Measurements from ENCODE around the gene MYZAP. TPM values are rescaled to one million over a fixed set of nuclear protein-coding genes. Genes with fewer than 3 reads are reported as not detected.

The MYZAP gene
- total RNA-seq, 1 experiment from 2014 or later: 0.63 TPM

GRCh38 chr15:57657619-57658018 is 65.9 kb downstream of the MYZAP start:
- no peak for DNase-seq
- no peak overlapping the region for H2AK5ac ChIP-seq (ENCODE audit: insufficient read length, low read length)
- no peak overlapping the region for H3K4me2 ChIP-seq (ENCODE audit: insufficient read depth, insufficient read length, low read length)
- H3K79me2 ChIP-seq (ENCODE audit: insufficient read depth, low read length): no peaks in the 10 kb centered on the region
- H2BK12ac ChIP-seq (ENCODE audit: insufficient read length, low read depth, low read length): no peak overlapping the region
- Mint-ChIP-seq H3K27ac (no peak overlapping the region; a peak in 1 of 7 replicates), H3K4me3 (no peak overlapping the region), H3K9me3 (no peaks in the 10 kb centered on the region), H3K36me3 (ENCODE audit: insufficient read depth in 1 of 3, low read depth in 3 of 3) (no peaks in the 10 kb centered on the region), H3K27me3 (ENCODE audit: low read depth) (peaks cover 11% of the 10 kb centered on the region; the same call in 1 of the 2 replicates), H3K4me1 (no peaks in the 10 kb centered on the region)
- no peak overlapping the region for H3K4ac ChIP-seq (ENCODE audit: low read depth, low read length)
- no peak overlapping the region for H4K91ac ChIP-seq (ENCODE audit: insufficient read length, low read depth, low read length)
- no peak overlapping the region for H2AFZ ChIP-seq (ENCODE audit: low read length)
- no peak for TF ChIP-seq CTCF (conservative IDR thresholded peaks at IDR 0.05)
- no peak overlapping the region for H3K23ac ChIP-seq (ENCODE audit: insufficient read length, low read depth, low read length)
- no peaks in the 10 kb centered on the region for H3K23me2 ChIP-seq (ENCODE audit: insufficient read length, low read depth, low read length, poor library complexity, severe bottlenecking)
- H2BK20ac ChIP-seq (ENCODE audit: low read depth, low read length, poor library complexity, severe bottlenecking): no peak overlapping the region
- H3K27ac ChIP-seq (ENCODE audit: insufficient read length, low read depth, low read length): no peak overlapping the region
- no peak overlapping the region for H3K9ac ChIP-seq (ENCODE audit: extremely low read depth, insufficient read length, low read length)
- no peak overlapping the region for H2BK15ac ChIP-seq (ENCODE audit: low read depth, low read length)
- no peak overlapping the region for H4K8ac ChIP-seq (replicated peaks; ENCODE audit: insufficient read length, low read depth, low read length)
- H3T11ph ChIP-seq (ENCODE audit: low read length): no peak overlapping the region
- no CpG with 5 or more reads among the region's 1 CpG for WGBS (ENCODE audit: extremely low coverage, insufficient read length, low lambda C conversion rate)
- H4K20me1 ChIP-seq (ENCODE audit: control insufficient read depth, insufficient read depth, insufficient read length): no peaks in the 10 kb centered on the region
- no peaks in the 10 kb centered on the region for H3K4me1 ChIP-seq (ENCODE audit: insufficient read depth, low read length)
- no peak overlapping the region for H2BK120ac ChIP-seq (ENCODE audit: low read depth, low read length, poor library complexity, severe bottlenecking)
- no peak overlapping the region for H3K18ac ChIP-seq (ENCODE audit: insufficient read length, low read depth, low read length)
- no peaks in the 10 kb centered on the region for H3K9me3 ChIP-seq (ENCODE audit: control insufficient read depth, low read depth, low read length)
- H3K27me3 ChIP-seq (ENCODE audit: insufficient read depth, low read length): no peaks in the 10 kb centered on the region
- H3K79me1 ChIP-seq (ENCODE audit: insufficient read depth, low read depth, low read length, poor library complexity, severe bottlenecking): no peaks in the 10 kb centered on the region
- H2BK5ac ChIP-seq (ENCODE audit: insufficient read length, low read length): no peak overlapping the region
- no peak overlapping the region for H3K56ac ChIP-seq (ENCODE audit: insufficient read length, low read depth, low read length)
- H4K5ac ChIP-seq (ENCODE audit: insufficient read length, low read depth, low read length): no peak overlapping the region
- H3K14ac ChIP-seq (ENCODE audit: insufficient read depth, low read length): no peak overlapping the region
